Uterus (tissue), 2 donors: ENCODE measurements around the gene GDF10.

Source experiments
- CTCF ChIP-seq, 4 experiments: fragments of 200-600 bp in 2 of 4; fragments of 450-650 bp in 2 of 4; sonication (generic) in 2 of 4; IDR thresholded peaks; one replicate each; pipeline ENCODE4 v1.5.1; 2016 to 2019; ENCODE audit warnings: antibody characterized with exemption in 4 of 4, mild to moderate bottlenecking in 2 of 4, moderate library complexity in 1 of 4
- POLR2A ChIP-seq, 2 donors: fragments of 450-650 bp; IDR thresholded peaks; one replicate each; pipeline ENCODE4 v1.6.1; 2016; ENCODE audit warnings: antibody characterized with exemption in 2 of 2, mild to moderate bottlenecking in 1 of 2, moderate library complexity in 1 of 2

- no peak for TF ChIP-seq POLR2A (IDR thresholded peaks at IDR 0.05)
- TF ChIP-seq CTCF (IDR thresholded peaks at IDR 0.05): no peak
These were observed 5.6 kb downstream of the GDF10 start for GRCh38 chr10:47305566-47305965.
